Ishikawa (cell line): Measurements from ENCODE around the gene ANKRD24.

Experiments used
- CEBPB ChIP-seq: IDR thresholded peaks from 2 replicates; pipeline ENCODE4 v1.6.1; 2012
- CREB1 ChIP-seq: IDR thresholded peaks from 2 replicates; pipeline ENCODE4 v1.6.1; 2012; ENCODE audit warnings: low read depth
- EGR1 ChIP-seq: IDR thresholded peaks from 2 replicates; pipeline ENCODE4 v1.6.1; 2012
- EP300 ChIP-seq: IDR thresholded peaks from 2 replicates; pipeline ENCODE4 v1.6.1; 2012; ENCODE audit warnings: borderline replicate concordance
- FOXM1 ChIP-seq: IDR thresholded peaks from 2 replicates; pipeline ENCODE4 v1.6.1; 2012; ENCODE audit warnings: low read depth, borderline replicate concordance
- MAX ChIP-seq: IDR thresholded peaks from 2 replicates; pipeline ENCODE4 v1.6.1; 2012
- NFIC ChIP-seq: IDR thresholded peaks from 2 replicates; pipeline ENCODE4 v1.6.1; 2012
- RAD21 ChIP-seq: IDR thresholded peaks from 2 replicates; pipeline ENCODE4 v1.6.1; 2012; ENCODE audit warnings: low read depth
- REST ChIP-seq: IDR thresholded peaks from 2 replicates; pipeline ENCODE4 v1.6.1; 2012; ENCODE audit warnings: low read depth, mild to moderate bottlenecking
- TAF1 ChIP-seq: IDR thresholded peaks from 2 replicates; pipeline ENCODE4 v1.6.1; 2012; ENCODE audit warnings: low read depth, mild to moderate bottlenecking
- TCF12 ChIP-seq: IDR thresholded peaks from 2 replicates; pipeline ENCODE4 v1.6.1; 2012; ENCODE audit warnings: low read depth
- TEAD4 ChIP-seq: IDR thresholded peaks from 2 replicates; pipeline ENCODE4 v1.6.1; 2012
- USF1 ChIP-seq: IDR thresholded peaks from 2 replicates; pipeline ENCODE4 v1.6.1; 2012
- YY1 ChIP-seq: IDR thresholded peaks from 2 replicates; pipeline ENCODE4 v1.6.1; 2012; ENCODE audit warnings: low read depth
- ZBTB7A ChIP-seq: IDR thresholded peaks from 2 replicates; pipeline ENCODE4 v1.6.1; 2012; ENCODE audit warnings: low read depth

ANKRD24 gene

GRCh38 chr19:4177146-4177545, 5.3 kb upstream of the ANKRD24 start:
- no peak for TF ChIP-seq EGR1

- TF ChIP-seq CREB1, result no peak
- no peak for TF ChIP-seq TEAD4
- no peak for TF ChIP-seq USF1
These were observed 3.5 kb upstream of the ANKRD24 start for GRCh38 chr19:4178990-4179389.

- TF ChIP-seq EP300 (no peak), CEBPB (no peak), YY1 (no peak), FOXM1 (no peak), REST (no peak), ZBTB7A (no peak), TEAD4 (no peak), EGR1 (no peak), MAX (no peak), TAF1 (no peak), TCF12 (no peak), RAD21 (no peak), NFIC (no peak), USF1 (no peak), CREB1 (no peak)
These were observed 1.4 kb upstream of the ANKRD24 start for GRCh38 chr19:4181053-4181508.

GRCh38 chr19:4183967-4184717, 1.7 kb downstream of the ANKRD24 start:
- TF ChIP-seq CEBPB (no peak), TEAD4 (no peak)

GRCh38 chr19:4184718-4185352, 2.3 kb downstream of the ANKRD24 start:
- TF ChIP-seq TCF12, result no peak
- no peak for TF ChIP-seq CEBPB
- no peak for TF ChIP-seq MAX
- no peak for TF ChIP-seq REST
- TF ChIP-seq FOXM1, result no peak
- no peak for TF ChIP-seq NFIC
- TF ChIP-seq EGR1, result no peak
- TF ChIP-seq ZBTB7A, result no peak
- no peak for TF ChIP-seq YY1
- TF ChIP-seq TAF1, result no peak
- TF ChIP-seq USF1, result no peak
- TF ChIP-seq RAD21, result no peak

- TF ChIP-seq EGR1 (no peak), CREB1 (no peak), NFIC (no peak), ZBTB7A (no peak), RAD21 (no peak), REST (no peak), YY1 (no peak), USF1 (no peak), TCF12 (no peak), TAF1 (no peak), MAX (no peak), TEAD4 (no peak), CEBPB (no peak), EP300 (no peak)
These were observed 3.1 kb downstream of the ANKRD24 start for GRCh38 chr19:4185413-4186086.
